IMR-90 (cell line): ENCODE results near the gene SRPRA. TPM values are rescaled to one million over a fixed set of nuclear protein-coding genes. Genes with fewer than 3 reads are reported as not detected.

Experiments
- ATAC-seq: fragments of 200-7000 bp; cut with Tn5 transposase; 2 replicates; pipeline ENCODE4 v1.9.1; 2020; ENCODE audit warnings: low read depth, mild to moderate bottlenecking, moderate library complexity
- BruUV-seq: library from RNA; stranded (reverse); fragments of 400-500 nt; replicated peaks from 2 replicates; lab custom pipeline; 2021; lab: Mats Ljungman, UMichigan
- CTCF ChIA-PET: fragments of 300-600 bp; formaldehyde crosslinking; extraction: SDS; loops from one replicate; lab custom pipeline; 2021; ENCODE audit warnings: antibody characterized with exemption; lab: Yijun Ruan, JAX
- POLR2A ChIA-PET: fragments of 300-600 bp; sonication (Branson Sonifier 250); formaldehyde crosslinking; loops from one replicate; lab custom pipeline; 2022; ENCODE audit warnings: antibody characterized with exemption; ENCODE audit not compliant: unreplicated experiment; lab: Charles Lee
- DNase-seq: peaks from one replicate; pipeline ENCODE4 v3.0.0; 2013
- H2AFZ ChIP-seq: replicated peaks from 2 replicates; pipeline ENCODE3; 2013; ENCODE audit warnings: low read length, mild to moderate bottlenecking; ENCODE audit not compliant: poor library complexity
- H2AK5ac ChIP-seq: 2 replicates; pipeline ENCODE4 v1.6.1; 2013; ENCODE audit warnings: low read depth, low read length, inconsistent platforms
- H2AK9ac ChIP-seq: replicated peaks from 2 replicates; pipeline ENCODE3; 2013; ENCODE audit warnings: mild to moderate bottlenecking, low read depth, low read length, moderate library complexity; ENCODE audit not compliant: poor library complexity
- H2BK120ac ChIP-seq: 2 replicates; pipeline ENCODE4 v1.6.1; 2013; ENCODE audit warnings: low read depth, low read length, inconsistent platforms
- H2BK15ac ChIP-seq: 3 replicates; pipeline ENCODE4 v1.6.1; 2013; ENCODE audit warnings: low read depth, low read length, inconsistent platforms
- H2BK20ac ChIP-seq: 2 replicates; pipeline ENCODE4 v1.6.1; 2013; ENCODE audit warnings: low read depth, mild to moderate bottlenecking, inconsistent platforms, low read length, moderate library complexity
- H2BK5ac ChIP-seq: 2 replicates; pipeline ENCODE4 v1.6.1; 2013; ENCODE audit warnings: mild to moderate bottlenecking, low read depth, low read length, inconsistent platforms; ENCODE audit not compliant: poor library complexity, severe bottlenecking
- H3K14ac ChIP-seq: replicated peaks from 2 replicates; pipeline ENCODE4 v1.6.1; 2013; ENCODE audit warnings: low read depth, low read length, inconsistent platforms
- H3K18ac ChIP-seq: 2 replicates; pipeline ENCODE4 v1.6.1; 2013; ENCODE audit warnings: low read depth, low read length, control low read depth
- H3K23ac ChIP-seq: 2 replicates; pipeline ENCODE4 v1.6.1; 2013; ENCODE audit warnings: low read depth, low read length, inconsistent platforms
- H3K27ac ChIP-seq: 2 replicates; pipeline ENCODE4 v1.5.1; 2013; ENCODE audit warnings: mild to moderate bottlenecking, control low read depth, low read length; ENCODE audit not compliant: insufficient read depth
- H3K27me3 ChIP-seq: 2 replicates; pipeline ENCODE4 v1.6.1; 2013; ENCODE audit warnings: low read length; ENCODE audit not compliant: control insufficient read depth, insufficient read depth
- H3K36me3 ChIP-seq: 2 replicates; pipeline ENCODE4 v1.6.1; 2013; ENCODE audit warnings: low read length, mixed read lengths; ENCODE audit not compliant: control insufficient read depth, insufficient read depth
- H3K4ac ChIP-seq: 2 replicates; pipeline ENCODE4 v1.6.1; 2013; ENCODE audit warnings: low read depth, low read length, inconsistent platforms
- H3K4me1 ChIP-seq: 2 replicates; pipeline ENCODE4 v1.6.1; 2013; ENCODE audit warnings: low read length, mixed read lengths; ENCODE audit not compliant: control insufficient read depth, insufficient read depth
- H3K4me2 ChIP-seq: 2 replicates; pipeline ENCODE4 v1.6.1; 2013; ENCODE audit warnings: low read depth, mild to moderate bottlenecking, control low read depth, low read length, moderate library complexity
- H3K4me3 ChIP-seq: 2 replicates; pipeline ENCODE4 v1.5.1; 2013; ENCODE audit warnings: low read depth, mild to moderate bottlenecking, control low read depth, low read length, moderate library complexity; ENCODE audit not compliant: insufficient read depth
- H3K56ac ChIP-seq: 2 replicates; pipeline ENCODE4 v1.6.1; 2013; ENCODE audit warnings: low read length, inconsistent platforms; ENCODE audit not compliant: insufficient read depth; ENCODE audit errors: extremely low read depth
- H3K79me1 ChIP-seq, 2 experiments: 2 replicates each; pipeline ENCODE4 v1.6.1; 2013; ENCODE audit warnings: low read length in 2 of 2, inconsistent platforms in 1 of 2, low read depth in 1 of 2
- H3K9ac ChIP-seq: 2 replicates; pipeline ENCODE4 v1.6.1; 2013; ENCODE audit warnings: low read depth, low read length, control low read depth
- H3K9me1 ChIP-seq: 2 replicates; pipeline ENCODE4 v1.6.1; 2013; ENCODE audit warnings: low read length, inconsistent platforms; ENCODE audit not compliant: insufficient read depth
- H3K9me3 ChIP-seq: 2 replicates; pipeline ENCODE4 v1.6.1; 2013; ENCODE audit warnings: low read length; ENCODE audit not compliant: control insufficient read depth, insufficient read depth
- H4K20me1 ChIP-seq: 2 replicates; pipeline ENCODE4 v1.6.1; 2013; ENCODE audit warnings: low read length, inconsistent platforms; ENCODE audit not compliant: insufficient read depth
- H4K5ac ChIP-seq: 2 replicates; pipeline ENCODE4 v1.6.1; 2013; ENCODE audit warnings: mild to moderate bottlenecking, low read depth, low read length, control low read depth
- H4K8ac ChIP-seq, 2 experiments: 2 replicates each; pipeline ENCODE4 v1.6.1; 2013; ENCODE audit warnings: low read depth in 2 of 2, low read length in 2 of 2, control low read depth in 1 of 2, inconsistent platforms in 1 of 2
- H4K91ac ChIP-seq: 2 replicates; pipeline ENCODE4 v1.6.1; 2013; ENCODE audit warnings: low read depth, low read length, inconsistent platforms; ENCODE audit not compliant: insufficient read depth
- BHLHE40 ChIP-seq: fragments of 150-350 bp; IDR thresholded peaks from 2 replicates; pipeline ENCODE4 v1.6.1; 2016; ENCODE audit warnings: mild to moderate bottlenecking, low read depth, low read length
- CEBPB ChIP-seq: IDR thresholded peaks from 2 replicates; pipeline ENCODE4 v1.6.1; 2012; ENCODE audit warnings: low read depth, low read length, improper control_type of control experiment
- CHD1 ChIP-seq: IDR thresholded peaks from 2 replicates; pipeline ENCODE4 v1.6.1; 2012; ENCODE audit warnings: low read depth, low read length, improper control_type of control experiment
- FOS ChIP-seq: fragments of 150-350 bp; IDR thresholded peaks from 2 replicates; pipeline ENCODE4 v1.6.1; 2016; ENCODE audit warnings: low read depth, low read length
- MAFK ChIP-seq: IDR thresholded peaks from 2 replicates; pipeline ENCODE4 v1.6.1; 2012; ENCODE audit warnings: low read depth, low read length, improper control_type of control experiment
- MAZ ChIP-seq: IDR thresholded peaks from 2 replicates; pipeline ENCODE4 v1.6.1; 2012; ENCODE audit warnings: low read depth, mild to moderate bottlenecking, low read length, improper control_type of control experiment, moderate library complexity, borderline replicate concordance
- MXI1 ChIP-seq: IDR thresholded peaks from 2 replicates; pipeline ENCODE4 v1.6.1; 2012; ENCODE audit warnings: low read depth, mild to moderate bottlenecking, low read length, moderate library complexity, borderline replicate concordance
- NFE2L2 ChIP-seq: fragments of 150-350 bp; IDR thresholded peaks from 2 replicates; pipeline ENCODE4 v1.6.1; 2016; ENCODE audit warnings: low read depth, mild to moderate bottlenecking, low read length
- POLR2A ChIP-seq: IDR thresholded peaks from 2 replicates; pipeline ENCODE4 v1.6.1; 2012; ENCODE audit warnings: mild to moderate bottlenecking, low read depth, low read length
- RAD21 ChIP-seq: IDR thresholded peaks from 2 replicates; pipeline ENCODE4 v1.6.1; 2012; ENCODE audit warnings: low read length, improper control_type of control experiment
- RCOR1 ChIP-seq: IDR thresholded peaks from 2 replicates; pipeline ENCODE4 v1.6.1; 2012; ENCODE audit warnings: mild to moderate bottlenecking, low read length, improper control_type of control experiment; ENCODE audit not compliant: insufficient replicate concordance
- RFX5 ChIP-seq: IDR thresholded peaks from 2 replicates; pipeline ENCODE4 v1.8.0; 2012; ENCODE audit warnings: low read depth, mild to moderate bottlenecking, low read length, moderate library complexity
- USF2 ChIP-seq: fragments of 150-350 bp; IDR thresholded peaks from 2 replicates; pipeline ENCODE4 v1.6.1; 2017; ENCODE audit warnings: mild to moderate bottlenecking, antibody characterized with exemption, low read length, low read depth
- WGBS, 2 experiments: methylation state at CpG; one replicate each; pipeline versions ENCODE4 v1.1.5 to v1.1.7; 2013; ENCODE audit warnings: missing lambda C conversion rate in 2 of 2; ENCODE audit not compliant: insufficient read length in 1 of 2; ENCODE audit errors: extremely low coverage in 2 of 2; 5-methylcytosine and 5-hydroxymethylcytosine counted together
- dilution Hi-C: fragments of 300-500 bp; cut with HindIII; formaldehyde crosslinking; loops from one replicate; pipeline ENCODE4 v1.14.3; 2018; ENCODE audit warnings: low sequenced_read_pairs; ENCODE audit not compliant: unreplicated experiment
- in situ Hi-C: fragments of 300-500 bp; cut with MboI; formaldehyde crosslinking; loops from 3 replicates; pipeline ENCODE4 v1.14.3; 2019; ENCODE audit warnings: low sequenced_read_pairs, inconsistent platforms, mixed read lengths
- intact Hi-C: fragments of 100-400 bp; cut with micrococcal nuclease; formaldehyde crosslinking; loops from 2 replicates; pipeline ENCODE4 v1.10.0; 2022
- polyA plus RNA-seq, 3 experiments: library from polyadenylated mRNA; depleted of rRNA; stranded (reverse); fragments of >200 nt; gene quantifications; 2 replicates each; pipeline ENCODE4 v1.2.3, GENCODE V29; 2012; ENCODE audit warnings: low replicate concordance in 1 of 3
- total RNA-seq: library from RNA; depleted of rRNA; stranded (reverse); fragments of >200 nt; gene quantifications from 2 replicates; pipeline ENCODE4 v1.2.3, GENCODE V29; 2012
- TF ChIP-seq, protein P1 (sequence below): fragments of 150-350 bp; IDR thresholded peaks from 2 replicates; pipeline ENCODE4 v1.6.1; 2016; ENCODE audit warnings: low read depth, mild to moderate bottlenecking, low read length, moderate library complexity, borderline replicate concordance

Gene SRPRA
- total and polyA plus RNA-seq, 2 of the 4 experiments (the other 2 are of a cell fraction): 108 to 131 TPM

- no peak for TF ChIP-seq MXI1
- TF ChIP-seq CHD1: no peak
- TF ChIP-seq BHLHE40: no peak
Observed at GRCh38 chr11:126313826-126314225, 45.1 kb upstream of the SRPRA start (continued).

DNA sequence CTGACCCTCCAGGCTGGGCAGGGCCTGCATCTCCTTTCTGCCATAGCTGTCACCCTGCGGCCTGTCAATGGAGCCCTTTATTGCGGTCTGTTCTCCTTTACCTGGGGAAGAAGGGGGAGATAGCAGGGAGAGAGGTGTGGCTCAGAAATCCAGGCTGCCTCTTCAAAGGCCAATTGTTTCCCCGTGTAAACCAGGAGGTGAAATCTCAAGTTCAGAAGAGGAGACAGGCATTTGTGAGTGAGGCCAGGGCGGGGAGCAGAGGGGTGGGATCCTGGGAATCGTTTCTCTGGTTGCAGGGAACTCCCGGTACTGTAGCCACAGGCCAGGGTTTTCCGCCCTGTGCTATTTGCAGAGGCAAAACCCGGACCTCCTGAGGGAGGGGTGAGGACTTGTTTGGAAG is 44.3 kb upstream of the SRPRA start:
- Histone ChIP-seq H2BK120ac (no peak overlapping the region), H3K27me3 (no peaks in the 10 kb centered on the region), H4K8ac (no peak overlapping the region), H4K91ac (no peak overlapping the region), H3K4ac (no peak overlapping the region), H3K36me3 (peaks cover 4% of the 10 kb centered on the region; the same call in 1 of the 2 replicates), H3K23ac (no peak overlapping the region), H4K20me1 (peaks cover 3% of the 10 kb centered on the region; the same call in 1 of the 2 replicates), H2AK5ac (no peak overlapping the region), H4K5ac (no peak overlapping the region), H3K9me1 (peaks cover 5% of the 10 kb centered on the region; the same call in 1 of the 2 replicates), H3K18ac (no peak overlapping the region), H3K79me1 (peaks cover 0 to 3% of the 10 kb centered on the region in 2 experiments; a peak in 1 of 4 replicates), H3K4me3 (no peak overlapping the region), H3K4me2 (no peak overlapping the region), H3K9me3 (no peaks in the 10 kb centered on the region), H2BK5ac (no peak overlapping the region), H3K9ac (no peak overlapping the region), H3K14ac (no peak overlapping the region), H2BK20ac (no peak overlapping the region), H3K27ac (no peak overlapping the region), H3K4me1 (peaks cover 8% of the 10 kb centered on the region), H3K56ac (no peak overlapping the region), H2AK9ac (no peak overlapping the region), H2AFZ (no peak overlapping the region), H2BK15ac (no peak overlapping the region)
- POLR2A ChIA-PET: no interaction called here
- intact Hi-C loops: loop anchor here (5.0 to 10.0 kb wide), 3 partner anchors 292 to 1182 kb away; no protein-coding TSS in a partner anchor
- CTCF ChIA-PET: interaction anchor here (1.0 kb wide), 1 partner anchor 168 kb away, joined by 3 read pairs; no protein-coding TSS in a partner anchor
- in situ Hi-C loops: loop anchor here (10.0 to 25.0 kb wide), 3 partner anchors 102 to 1024 kb away; no protein-coding TSS in a partner anchor
- dilution Hi-C loops: no loop called here
- no TSS peak for BruUV-seq
- DNase-seq (no peak), ATAC-seq (no peak)
- no CpG with 5 or more reads among the region's 8 CpGs for WGBS, 2 experiments
- TF ChIP-seq USF2 (no peak), RAD21 (no peak), CHD1 (no peak), BHLHE40 (no peak), RCOR1 (no peak), MAFK (no peak), FOS (no peak), MAZ (no peak), CEBPB (no peak), MXI1 (no peak), POLR2A (no peak), NFE2L2 (no peak), RFX5 (no peak)
- TF ChIP-seq, protein P1, sequence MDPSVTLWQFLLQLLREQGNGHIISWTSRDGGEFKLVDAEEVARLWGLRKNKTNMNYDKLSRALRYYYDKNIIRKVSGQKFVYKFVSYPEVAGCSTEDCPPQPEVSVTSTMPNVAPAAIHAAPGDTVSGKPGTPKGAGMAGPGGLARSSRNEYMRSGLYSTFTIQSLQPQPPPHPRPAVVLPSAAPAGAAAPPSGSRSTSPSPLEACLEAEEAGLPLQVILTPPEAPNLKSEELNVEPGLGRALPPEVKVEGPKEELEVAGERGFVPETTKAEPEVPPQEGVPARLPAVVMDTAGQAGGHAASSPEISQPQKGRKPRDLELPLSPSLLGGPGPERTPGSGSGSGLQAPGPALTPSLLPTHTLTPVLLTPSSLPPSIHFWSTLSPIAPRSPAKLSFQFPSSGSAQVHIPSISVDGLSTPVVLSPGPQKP: no peak
